ENCODE measurements around the gene UBR4.

GRCh38 chr1:19193004-19193403 lies 17.1 kb downstream of the UBR4 start:
- TF ChIP-seq, protein P1, sequence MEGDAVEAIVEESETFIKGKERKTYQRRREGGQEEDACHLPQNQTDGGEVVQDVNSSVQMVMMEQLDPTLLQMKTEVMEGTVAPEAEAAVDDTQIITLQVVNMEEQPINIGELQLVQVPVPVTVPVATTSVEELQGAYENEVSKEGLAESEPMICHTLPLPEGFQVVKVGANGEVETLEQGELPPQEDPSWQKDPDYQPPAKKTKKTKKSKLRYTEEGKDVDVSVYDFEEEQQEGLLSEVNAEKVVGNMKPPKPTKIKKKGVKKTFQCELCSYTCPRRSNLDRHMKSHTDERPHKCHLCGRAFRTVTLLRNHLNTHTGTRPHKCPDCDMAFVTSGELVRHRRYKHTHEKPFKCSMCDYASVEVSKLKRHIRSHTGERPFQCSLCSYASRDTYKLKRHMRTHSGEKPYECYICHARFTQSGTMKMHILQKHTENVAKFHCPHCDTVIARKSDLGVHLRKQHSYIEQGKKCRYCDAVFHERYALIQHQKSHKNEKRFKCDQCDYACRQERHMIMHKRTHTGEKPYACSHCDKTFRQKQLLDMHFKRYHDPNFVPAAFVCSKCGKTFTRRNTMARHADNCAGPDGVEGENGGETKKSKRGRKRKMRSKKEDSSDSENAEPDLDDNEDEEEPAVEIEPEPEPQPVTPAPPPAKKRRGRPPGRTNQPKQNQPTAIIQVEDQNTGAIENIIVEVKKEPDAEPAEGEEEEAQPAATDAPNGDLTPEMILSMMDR (IDR thresholded peaks at IDR 0.05; ENCODE audit: low read length) = no peak
- no peak for TF ChIP-seq EZH2 (optimal IDR thresholded peaks at IDR 0.05; ENCODE audit: low read depth, low read length)
